ENCODE results near the gene TBC1D17. TPM values are rescaled to one million over a fixed set of nuclear protein-coding genes. Genes with fewer than 3 reads are reported as not detected.

TBC1D17 gene
- total RNA-seq, 2 donors from 2014 or later, result 40.7 to 47.3 TPM

DNA sequence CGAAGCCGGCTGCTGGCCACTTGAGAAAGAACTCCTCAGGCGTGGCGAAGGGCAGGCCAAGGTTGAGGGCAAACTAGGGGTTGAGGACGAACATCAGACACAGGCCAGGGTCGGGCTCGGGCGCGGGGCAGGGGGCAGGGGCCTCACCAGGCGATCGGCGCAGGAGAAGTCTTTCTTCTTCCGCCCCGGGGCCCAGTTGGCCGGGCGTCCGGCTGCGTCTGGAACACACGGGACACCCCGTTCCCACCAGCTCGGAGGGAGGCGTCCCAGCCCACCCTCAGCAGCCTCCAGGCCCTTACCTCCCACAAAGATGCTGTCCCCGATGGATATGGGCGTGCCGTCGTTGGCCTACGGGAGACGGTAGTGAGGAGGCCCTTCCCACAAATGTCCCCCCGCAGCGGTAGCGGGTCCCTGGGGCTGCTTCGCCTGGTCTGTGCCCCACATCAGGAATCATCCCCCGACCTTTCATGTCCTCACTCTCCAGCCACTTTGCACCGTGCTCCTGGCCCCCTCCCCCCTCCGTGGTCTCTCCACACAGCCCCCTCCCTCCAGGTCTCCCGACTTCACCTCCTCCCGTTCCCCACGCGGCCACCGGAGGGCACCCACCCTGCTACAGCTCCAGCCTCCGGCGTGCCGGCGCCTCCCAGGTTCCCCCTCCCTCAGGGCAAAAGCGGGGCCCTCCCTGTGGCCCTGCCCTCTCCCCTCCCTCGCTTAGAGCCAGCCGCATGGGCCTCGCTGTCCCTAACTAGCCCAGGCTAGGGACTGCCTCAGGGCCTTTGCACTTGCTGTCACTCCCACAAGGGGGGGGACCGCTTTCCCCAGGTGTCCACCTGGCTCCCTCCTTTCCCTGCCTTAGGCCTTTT is 14.9 kb upstream of the TBC1D17 start:
- no peaks in the 10 kb centered on the region for H3K9me3 ChIP-seq (ENCODE audit: control insufficient read depth, low read length)
- H3K9ac ChIP-seq (ENCODE audit: extremely low read depth, low read length, poor library complexity, severe bottlenecking), result no peak overlapping the region
- H3K4me1 ChIP-seq (ENCODE audit: control insufficient read depth, insufficient read depth, low read length), result no peaks in the 10 kb centered on the region
- no peaks in the 10 kb centered on the region for H3K27me3 ChIP-seq (ENCODE audit: control insufficient read depth, insufficient read depth, low read length, poor library complexity, severe bottlenecking)
- H3K36me3 ChIP-seq (ENCODE audit: control insufficient read depth, insufficient read depth, low read length), result peaks cover 47% of the 10 kb centered on the region
- 85 to 88% methylated on average over 24 to 49 of the region's 49 CpGs for WGBS, 2 experiments (ENCODE audit: insufficient coverage in 1 of 2, insufficient read length in 1 of 2)
- peak; percentile 89 for DNase-seq
- Mint-ChIP-seq H3K9me3 (no peaks in the 10 kb centered on the region), H3K4me3 (no peak overlapping the region), H3K4me1 (peaks cover 12% of the 10 kb centered on the region), H3K36me3 (ENCODE audit: low read depth) (peaks cover 53% of the 10 kb centered on the region), H3K27me3 (ENCODE audit: insufficient read depth) (no peaks in the 10 kb centered on the region), H3K27ac (peak overlapping the region; percentile 14)
- TF ChIP-seq, protein P1, sequence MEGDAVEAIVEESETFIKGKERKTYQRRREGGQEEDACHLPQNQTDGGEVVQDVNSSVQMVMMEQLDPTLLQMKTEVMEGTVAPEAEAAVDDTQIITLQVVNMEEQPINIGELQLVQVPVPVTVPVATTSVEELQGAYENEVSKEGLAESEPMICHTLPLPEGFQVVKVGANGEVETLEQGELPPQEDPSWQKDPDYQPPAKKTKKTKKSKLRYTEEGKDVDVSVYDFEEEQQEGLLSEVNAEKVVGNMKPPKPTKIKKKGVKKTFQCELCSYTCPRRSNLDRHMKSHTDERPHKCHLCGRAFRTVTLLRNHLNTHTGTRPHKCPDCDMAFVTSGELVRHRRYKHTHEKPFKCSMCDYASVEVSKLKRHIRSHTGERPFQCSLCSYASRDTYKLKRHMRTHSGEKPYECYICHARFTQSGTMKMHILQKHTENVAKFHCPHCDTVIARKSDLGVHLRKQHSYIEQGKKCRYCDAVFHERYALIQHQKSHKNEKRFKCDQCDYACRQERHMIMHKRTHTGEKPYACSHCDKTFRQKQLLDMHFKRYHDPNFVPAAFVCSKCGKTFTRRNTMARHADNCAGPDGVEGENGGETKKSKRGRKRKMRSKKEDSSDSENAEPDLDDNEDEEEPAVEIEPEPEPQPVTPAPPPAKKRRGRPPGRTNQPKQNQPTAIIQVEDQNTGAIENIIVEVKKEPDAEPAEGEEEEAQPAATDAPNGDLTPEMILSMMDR (conservative IDR thresholded peaks at IDR 0.05), result peak; percentile 67
- no peak overlapping the region for H3K4me3 ChIP-seq (ENCODE audit: low read length)
- H3K27ac ChIP-seq (ENCODE audit: low read depth, low read length), result no peak overlapping the region

DNA sequence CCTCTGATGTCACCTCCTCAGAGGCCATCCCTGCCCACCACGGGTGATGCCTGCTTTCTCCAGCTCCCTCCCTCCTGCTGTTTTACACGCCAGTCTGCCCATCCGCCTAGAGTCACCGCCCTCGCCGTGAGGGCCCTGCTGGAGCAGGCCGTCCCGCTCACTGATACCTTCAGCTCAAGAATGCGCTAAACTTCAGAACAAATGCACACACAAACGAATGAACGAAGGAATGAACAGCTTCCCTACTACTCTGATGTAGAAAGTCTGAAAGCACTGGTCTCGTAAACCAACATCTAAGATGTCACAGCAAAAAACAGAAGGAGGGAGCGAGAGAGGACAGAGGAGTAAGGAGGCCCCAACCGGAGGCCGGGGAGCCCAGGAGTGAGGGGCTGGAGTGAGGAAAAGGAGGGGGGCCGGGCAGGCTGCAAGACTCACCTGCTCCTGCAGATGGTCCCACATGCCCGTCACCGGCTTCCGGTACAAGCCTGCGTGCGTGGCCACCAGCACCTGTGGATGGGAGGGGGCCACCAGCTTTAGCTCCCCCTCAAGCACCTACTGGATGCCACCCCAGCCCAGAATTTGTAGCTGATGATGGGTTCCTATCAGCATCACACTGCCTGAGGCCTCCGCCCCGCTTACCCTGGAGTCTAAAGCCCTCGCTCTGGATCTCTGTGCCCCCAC is 14.1 kb upstream of the TBC1D17 start:
- DNase-seq, result no peak
- H3K4me3 ChIP-seq (ENCODE audit: low read length), result no peak overlapping the region
- TF ChIP-seq, protein P1 (conservative IDR thresholded peaks at IDR 0.05), result no peak
- H3K36me3 Mint-ChIP-seq (ENCODE audit: low read depth), result peaks cover 47% of the 10 kb centered on the region
- peak overlapping the region; percentile 14 for H3K27ac Mint-ChIP-seq
- H3K4me1 ChIP-seq (ENCODE audit: control insufficient read depth, insufficient read depth, low read length), result no peaks in the 10 kb centered on the region
- H3K4me1 Mint-ChIP-seq, result peaks cover 12% of the 10 kb centered on the region
- H3K36me3 ChIP-seq (ENCODE audit: control insufficient read depth, insufficient read depth, low read length), result peaks cover 47% of the 10 kb centered on the region
- H3K4me3 Mint-ChIP-seq, result no peak overlapping the region
- no peaks in the 10 kb centered on the region for H3K9me3 ChIP-seq (ENCODE audit: control insufficient read depth, low read length)
- WGBS, 2 experiments (ENCODE audit: insufficient coverage in 1 of 2, insufficient read length in 1 of 2), result 93 to 94% methylated on average over 19 to 24 of the region's 24 CpGs
- no peak overlapping the region for H3K27ac ChIP-seq (ENCODE audit: low read depth, low read length)
- no peak overlapping the region for H3K9ac ChIP-seq (ENCODE audit: extremely low read depth, low read length, poor library complexity, severe bottlenecking)
- peaks cover 4% of the 10 kb centered on the region for H3K9me3 Mint-ChIP-seq
- no peaks in the 10 kb centered on the region for H3K27me3 ChIP-seq (ENCODE audit: control insufficient read depth, insufficient read depth, low read length, poor library complexity, severe bottlenecking)
- no peaks in the 10 kb centered on the region for H3K27me3 Mint-ChIP-seq (ENCODE audit: insufficient read depth)

DNA sequence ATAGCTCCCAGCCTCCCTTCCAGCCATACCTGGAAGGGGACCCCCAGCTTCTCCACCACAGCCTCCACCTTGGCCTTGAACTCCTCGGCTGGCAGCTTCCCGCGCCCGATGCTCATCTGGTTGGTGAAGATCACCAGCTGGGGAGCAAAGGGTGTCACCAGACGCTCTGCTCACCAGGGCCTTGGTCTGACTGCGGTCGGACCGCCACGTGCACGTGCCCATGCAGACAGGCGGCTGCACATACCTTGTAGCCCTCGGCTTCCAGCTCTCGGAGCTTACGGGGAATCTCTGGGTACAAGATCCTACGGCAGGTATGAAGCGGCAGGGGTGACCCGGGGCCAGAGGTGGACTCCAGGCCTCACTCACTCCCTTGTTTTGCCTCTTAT is 13.6 kb upstream of the TBC1D17 start:
- Mint-ChIP-seq H3K27me3 (ENCODE audit: insufficient read depth) (no peaks in the 10 kb centered on the region), H3K9me3 (peaks cover 5% of the 10 kb centered on the region), H3K4me1 (peaks cover 12% of the 10 kb centered on the region), H3K27ac (no peak overlapping the region), H3K4me3 (no peak overlapping the region), H3K36me3 (ENCODE audit: low read depth) (peaks cover 43% of the 10 kb centered on the region)
- Histone ChIP-seq H3K27me3 (ENCODE audit: control insufficient read depth, insufficient read depth, low read length, poor library complexity, severe bottlenecking) (no peaks in the 10 kb centered on the region), H3K27ac (ENCODE audit: low read depth, low read length) (no peak overlapping the region), H3K4me3 (ENCODE audit: low read length) (no peak overlapping the region), H3K4me1 (ENCODE audit: control insufficient read depth, insufficient read depth, low read length) (no peaks in the 10 kb centered on the region), H3K9me3 (ENCODE audit: control insufficient read depth, low read length) (no peaks in the 10 kb centered on the region), H3K9ac (ENCODE audit: extremely low read depth, low read length, poor library complexity, severe bottlenecking) (no peak overlapping the region), H3K36me3 (ENCODE audit: control insufficient read depth, insufficient read depth, low read length) (peaks cover 42% of the 10 kb centered on the region)
- DNase-seq, result no peak
- WGBS, 2 experiments (ENCODE audit: insufficient coverage in 1 of 2, insufficient read length in 1 of 2), result 93 to 98% methylated on average over 15 to 17 of the region's 17 CpGs
- TF ChIP-seq, protein P1 (conservative IDR thresholded peaks at IDR 0.05), result no peak
